Measurements from ENCODE around the gene AP2A2.

DNA sequence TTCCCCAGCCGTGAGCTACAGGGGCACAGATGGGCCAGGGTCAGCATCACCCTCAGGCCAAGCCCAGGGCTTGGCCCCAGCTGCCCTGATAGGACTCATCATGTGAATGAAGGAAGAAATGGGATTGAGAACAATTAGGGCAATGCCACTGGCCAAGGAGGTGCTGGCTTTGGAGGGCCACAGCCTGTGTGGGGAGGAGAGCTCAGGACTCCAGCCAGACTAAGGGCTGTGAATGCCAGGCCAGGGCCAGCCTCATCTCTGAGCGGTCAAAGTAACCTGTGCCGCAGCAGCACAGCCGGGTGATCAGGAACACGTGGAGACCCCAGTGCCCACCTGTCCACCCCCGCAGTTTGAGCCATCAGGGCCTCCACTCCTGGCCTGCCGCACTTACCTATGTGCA is 25.1 kb upstream of the AP2A2 start:
- no peak for TF ChIP-seq TEAD4 (IDR thresholded peaks at IDR 0.05)
- TF ChIP-seq EP300 (IDR thresholded peaks at IDR 0.05; ENCODE audit: borderline replicate concordance): no peak
- no peak for TF ChIP-seq CEBPB (IDR thresholded peaks at IDR 0.05)
- TF ChIP-seq TAF1 (IDR thresholded peaks at IDR 0.05; ENCODE audit: low read depth): no peak
- TF ChIP-seq, protein P1, sequence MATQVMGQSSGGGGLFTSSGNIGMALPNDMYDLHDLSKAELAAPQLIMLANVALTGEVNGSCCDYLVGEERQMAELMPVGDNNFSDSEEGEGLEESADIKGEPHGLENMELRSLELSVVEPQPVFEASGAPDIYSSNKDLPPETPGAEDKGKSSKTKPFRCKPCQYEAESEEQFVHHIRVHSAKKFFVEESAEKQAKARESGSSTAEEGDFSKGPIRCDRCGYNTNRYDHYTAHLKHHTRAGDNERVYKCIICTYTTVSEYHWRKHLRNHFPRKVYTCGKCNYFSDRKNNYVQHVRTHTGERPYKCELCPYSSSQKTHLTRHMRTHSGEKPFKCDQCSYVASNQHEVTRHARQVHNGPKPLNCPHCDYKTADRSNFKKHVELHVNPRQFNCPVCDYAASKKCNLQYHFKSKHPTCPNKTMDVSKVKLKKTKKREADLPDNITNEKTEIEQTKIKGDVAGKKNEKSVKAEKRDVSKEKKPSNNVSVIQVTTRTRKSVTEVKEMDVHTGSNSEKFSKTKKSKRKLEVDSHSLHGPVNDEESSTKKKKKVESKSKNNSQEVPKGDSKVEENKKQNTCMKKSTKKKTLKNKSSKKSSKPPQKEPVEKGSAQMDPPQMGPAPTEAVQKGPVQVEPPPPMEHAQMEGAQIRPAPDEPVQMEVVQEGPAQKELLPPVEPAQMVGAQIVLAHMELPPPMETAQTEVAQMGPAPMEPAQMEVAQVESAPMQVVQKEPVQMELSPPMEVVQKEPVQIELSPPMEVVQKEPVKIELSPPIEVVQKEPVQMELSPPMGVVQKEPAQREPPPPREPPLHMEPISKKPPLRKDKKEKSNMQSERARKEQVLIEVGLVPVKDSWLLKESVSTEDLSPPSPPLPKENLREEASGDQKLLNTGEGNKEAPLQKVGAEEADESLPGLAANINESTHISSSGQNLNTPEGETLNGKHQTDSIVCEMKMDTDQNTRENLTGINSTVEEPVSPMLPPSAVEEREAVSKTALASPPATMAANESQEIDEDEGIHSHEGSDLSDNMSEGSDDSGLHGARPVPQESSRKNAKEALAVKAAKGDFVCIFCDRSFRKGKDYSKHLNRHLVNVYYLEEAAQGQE (IDR thresholded peaks at IDR 0.05; ENCODE audit: low read depth): no peak
- TF ChIP-seq, protein P2, sequence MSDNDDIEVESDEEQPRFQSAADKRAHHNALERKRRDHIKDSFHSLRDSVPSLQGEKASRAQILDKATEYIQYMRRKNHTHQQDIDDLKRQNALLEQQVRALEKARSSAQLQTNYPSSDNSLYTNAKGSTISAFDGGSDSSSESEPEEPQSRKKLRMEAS (IDR thresholded peaks at IDR 0.05): no peak
- TF ChIP-seq, protein P3, sequence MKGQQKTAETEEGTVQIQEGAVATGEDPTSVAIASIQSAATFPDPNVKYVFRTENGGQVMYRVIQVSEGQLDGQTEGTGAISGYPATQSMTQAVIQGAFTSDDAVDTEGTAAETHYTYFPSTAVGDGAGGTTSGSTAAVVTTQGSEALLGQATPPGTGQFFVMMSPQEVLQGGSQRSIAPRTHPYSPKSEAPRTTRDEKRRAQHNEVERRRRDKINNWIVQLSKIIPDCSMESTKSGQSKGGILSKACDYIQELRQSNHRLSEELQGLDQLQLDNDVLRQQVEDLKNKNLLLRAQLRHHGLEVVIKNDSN (IDR thresholded peaks at IDR 0.05): no peak
- TF ChIP-seq CREB1 (IDR thresholded peaks at IDR 0.05; ENCODE audit: low read depth): no peak
